Stimulated activated CD8-positive, alpha-beta memory T cell treated with anti-CD3 and anti-CD28 coated beads, Interleukin-7, amount 100 ng/mL, for 48 hours (primary cell): ENCODE results near the gene LRP1B.

Experiments
- DNase-seq, 2 donors: peaks; one replicate each; pipeline ENCODE4 v3.0.0-alpha.2; 2020; ENCODE audit warnings: low read depth in 1 of 2; ENCODE audit errors: extremely low read depth in 1 of 2

The LRP1B gene

DNA sequence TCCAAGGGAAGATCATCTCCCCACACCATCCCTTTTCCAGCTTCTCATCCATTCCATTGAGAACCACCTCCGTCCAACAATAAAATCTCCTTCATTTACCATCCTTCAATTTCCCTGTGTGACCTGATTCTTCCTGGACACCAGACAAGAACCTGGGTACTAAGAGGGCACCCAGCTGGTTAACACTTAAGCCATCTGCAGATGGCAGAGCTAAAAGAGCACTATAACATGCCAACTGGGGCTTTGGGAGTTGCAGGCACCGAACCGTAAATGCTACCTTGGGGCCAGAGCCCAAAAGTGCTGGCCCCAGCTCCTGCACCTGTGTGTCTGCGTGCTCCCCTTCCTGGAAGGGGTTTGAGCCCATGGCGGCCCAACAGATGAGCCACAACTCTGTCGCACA lies 655.0 kb downstream of the LRP1B start:
- no peak for DNase-seq

DNA sequence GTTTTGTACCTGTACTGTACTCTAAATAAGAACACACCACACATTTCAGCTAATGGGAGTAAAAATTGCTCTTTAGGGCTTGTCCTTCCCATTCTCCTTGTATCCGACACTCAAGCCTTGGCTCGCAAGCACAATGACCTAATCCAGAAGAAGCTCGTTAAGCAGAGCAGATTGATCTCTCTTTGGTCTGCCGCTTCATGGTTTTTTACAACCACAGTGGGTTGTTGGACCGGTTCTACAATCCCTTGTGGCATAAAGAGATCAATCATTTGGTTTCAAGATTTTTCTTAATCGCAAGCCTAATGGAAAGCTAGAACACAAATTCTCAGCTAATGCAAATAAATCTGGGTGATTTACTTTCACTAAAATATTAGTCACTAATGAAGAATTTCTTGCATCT lies 662.1 kb downstream of the LRP1B start:
- DNase-seq, result no peak

DNA sequence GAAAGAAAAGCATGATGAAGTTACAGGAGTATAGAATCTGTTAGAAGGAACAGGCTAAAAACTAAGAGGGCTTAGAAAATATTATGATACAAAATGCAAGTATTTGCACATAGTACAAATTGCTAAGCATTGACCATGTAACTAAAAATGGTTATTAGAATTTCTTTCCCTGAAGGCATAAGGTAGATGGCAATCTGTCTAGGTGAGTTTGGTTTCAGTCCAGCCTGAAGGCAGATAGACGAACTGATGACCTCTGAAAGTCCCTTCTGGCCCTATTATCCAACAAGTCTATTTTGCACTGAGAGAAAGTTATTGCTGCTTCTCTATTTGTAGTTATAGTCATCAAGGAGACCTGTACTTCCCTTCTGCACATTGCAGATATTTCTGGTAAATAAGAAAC lies 663.5 kb downstream of the LRP1B start:
- DNase-seq, result no peak

DNA sequence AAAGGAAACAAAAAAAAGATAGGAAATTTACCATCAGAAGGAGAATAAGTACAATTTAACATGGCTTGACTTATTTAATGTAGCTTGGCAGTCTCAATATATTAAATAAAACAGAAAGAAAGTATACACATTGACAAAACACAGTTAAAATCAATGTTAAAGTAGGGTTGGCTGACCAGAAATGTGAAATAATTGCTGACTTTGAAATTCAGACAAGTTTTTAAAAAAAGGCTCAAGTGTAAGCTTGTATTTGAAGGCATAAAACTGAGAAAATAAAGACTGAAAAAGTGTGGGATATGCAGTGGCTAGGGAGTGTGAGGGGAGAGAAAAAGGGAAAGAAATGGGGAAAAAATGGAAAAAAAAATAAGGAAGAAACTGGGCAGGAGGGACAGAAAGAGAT lies 665.8 kb downstream of the LRP1B start:
- DNase-seq, result no peak

DNA sequence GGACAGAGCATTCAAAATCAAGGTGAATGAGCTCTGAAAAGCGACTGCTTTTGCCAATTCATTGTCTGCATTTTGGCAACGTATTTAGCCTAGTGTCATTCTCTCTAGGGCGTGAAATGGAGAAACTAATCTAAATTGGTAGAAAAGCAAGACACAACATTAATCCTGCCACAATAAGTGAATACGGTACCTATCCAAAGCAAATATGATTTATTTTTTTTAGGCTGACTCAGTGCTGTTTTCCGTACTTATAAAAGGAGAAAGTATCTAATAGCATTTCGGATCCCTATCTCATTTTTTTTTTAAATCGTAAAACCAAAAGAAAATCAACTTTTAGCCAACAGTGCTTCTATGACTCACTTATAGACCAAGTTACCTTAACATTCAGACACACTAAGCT lies 672.5 kb downstream of the LRP1B start:
- DNase-seq, result no peak

DNA sequence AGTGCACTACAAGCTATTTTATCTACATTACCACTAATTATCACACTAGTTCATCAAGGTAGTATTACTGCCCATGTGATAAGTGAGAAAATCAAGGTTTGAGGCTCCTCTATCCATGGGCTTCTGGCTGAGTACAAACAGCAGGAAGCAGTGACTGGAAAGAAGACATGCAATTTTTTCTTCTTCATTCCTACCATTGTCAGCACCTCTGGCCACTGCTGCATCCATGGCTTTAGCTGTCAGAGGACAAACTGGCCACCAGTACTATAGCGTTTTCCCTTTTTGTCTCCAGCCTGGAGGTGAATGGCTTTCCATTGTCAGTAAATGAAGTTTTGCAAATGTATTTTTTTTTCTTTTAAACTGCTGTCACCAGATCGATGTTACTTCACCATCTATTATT lies 674.9 kb downstream of the LRP1B start:
- no peak for DNase-seq

DNA sequence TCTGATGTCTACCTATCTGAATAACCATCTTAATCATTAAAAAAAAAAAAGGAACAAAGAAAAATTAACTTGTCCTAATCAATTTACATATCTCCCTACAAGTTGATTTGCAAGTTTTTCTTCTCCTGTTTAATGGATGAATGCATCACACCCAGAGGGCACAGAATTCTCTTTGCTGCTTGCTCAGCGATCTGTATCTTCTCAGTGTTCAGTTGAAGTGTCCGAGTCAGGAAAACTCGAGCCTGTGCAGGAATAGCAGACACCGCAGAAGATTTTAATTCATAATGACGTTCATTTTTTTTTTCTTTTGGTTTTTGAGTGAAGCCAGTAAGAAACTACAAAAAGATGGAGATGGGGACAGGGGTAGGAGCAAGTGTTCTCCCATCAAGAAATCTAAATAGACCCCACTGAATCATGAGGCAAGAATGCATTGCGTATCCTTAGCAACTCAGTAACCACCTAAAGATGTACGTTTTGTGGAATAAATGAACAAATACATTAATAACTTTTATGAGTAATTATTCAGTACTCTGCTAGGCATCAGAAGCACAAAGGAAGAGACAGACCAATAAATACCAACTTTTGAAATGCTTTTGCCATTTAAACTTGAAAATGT lies 675.5 kb downstream of the LRP1B start:
- DNase-seq, result no peak

DNA sequence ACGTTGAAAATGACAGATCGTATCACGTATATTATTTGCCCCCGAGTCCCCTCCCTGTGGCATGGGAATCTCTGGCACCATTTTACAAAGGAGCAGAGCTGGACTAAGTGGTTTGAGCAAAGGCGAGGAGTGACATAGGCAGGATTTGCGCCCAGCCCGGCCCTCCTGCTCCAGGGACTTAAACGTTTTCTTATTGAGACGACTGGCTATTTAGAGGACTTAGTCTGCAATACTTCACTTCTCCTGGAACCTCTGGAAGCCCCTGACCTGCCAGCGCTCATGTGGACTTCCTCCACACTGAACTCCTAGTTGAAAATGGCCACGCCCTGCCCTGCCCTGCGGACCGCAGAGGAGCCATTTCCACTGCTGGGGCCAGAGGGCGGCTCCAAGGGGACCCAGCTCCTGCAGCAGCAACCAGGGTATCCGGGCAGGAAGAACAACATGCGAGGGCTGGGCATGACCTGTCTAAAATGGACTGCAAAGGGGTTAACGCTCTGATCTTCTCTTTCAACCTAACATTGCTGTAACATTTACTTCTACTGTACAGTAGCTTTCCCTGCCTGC lies 690.7 kb downstream of the LRP1B start:
- DNase-seq, result no peak

DNA sequence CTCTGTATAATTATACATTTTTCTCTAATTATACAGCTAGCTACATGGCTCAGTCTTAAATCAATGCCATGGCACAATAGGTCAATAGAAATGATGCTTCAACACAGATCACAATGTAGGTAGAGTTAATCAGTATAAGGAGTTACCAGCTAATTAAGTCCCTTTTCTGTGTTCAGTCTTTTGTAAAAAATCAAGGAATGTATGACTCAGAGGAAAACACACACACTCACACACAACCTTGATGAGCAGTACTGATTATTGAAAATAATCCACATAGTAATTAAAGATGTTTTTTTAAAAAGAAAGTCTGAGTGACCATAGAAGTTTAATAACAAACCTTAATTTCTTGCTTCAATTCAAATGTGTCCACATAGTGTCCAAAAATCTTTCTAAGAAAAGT lies 691.3 kb downstream of the LRP1B start:
- no peak for DNase-seq

DNA sequence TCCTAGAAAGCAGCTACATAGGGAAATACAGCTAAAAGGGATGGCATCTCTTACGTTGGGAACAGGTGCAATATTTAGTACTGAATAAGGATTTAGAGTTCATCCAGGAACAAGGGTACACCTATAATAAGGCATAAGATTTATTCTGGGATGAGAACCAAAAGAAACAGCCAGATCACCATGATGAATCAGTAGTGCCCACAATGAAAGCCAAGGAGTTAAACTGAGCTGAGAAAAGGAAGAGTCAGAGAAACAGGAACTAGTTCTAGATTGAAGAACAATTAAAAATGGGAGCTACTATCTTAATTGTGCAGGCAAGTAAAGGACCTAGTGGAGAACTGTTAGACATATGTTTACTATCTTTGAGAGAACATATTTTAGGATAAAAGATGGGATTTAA lies 692.3 kb downstream of the LRP1B start:
- no peak for DNase-seq

DNA sequence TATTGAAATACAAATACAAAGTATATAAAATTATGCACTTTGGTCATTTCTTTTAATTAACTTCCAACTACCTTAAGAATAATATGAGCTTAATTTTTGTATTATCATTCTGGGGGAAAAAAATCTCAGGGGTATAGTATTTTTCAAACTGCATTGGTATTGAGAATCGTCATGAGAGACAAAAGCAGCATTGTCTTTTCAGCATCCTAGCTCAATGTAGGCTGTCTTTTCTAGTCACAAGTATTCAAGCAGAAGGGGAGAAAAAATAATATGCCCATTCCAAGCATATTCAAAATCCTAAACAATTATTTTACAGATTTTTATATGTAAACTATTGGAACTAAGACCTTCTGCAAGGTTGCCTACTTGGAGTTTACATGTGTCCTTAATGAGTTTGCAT lies 693.3 kb downstream of the LRP1B start:
- DNase-seq, result no peak

DNA sequence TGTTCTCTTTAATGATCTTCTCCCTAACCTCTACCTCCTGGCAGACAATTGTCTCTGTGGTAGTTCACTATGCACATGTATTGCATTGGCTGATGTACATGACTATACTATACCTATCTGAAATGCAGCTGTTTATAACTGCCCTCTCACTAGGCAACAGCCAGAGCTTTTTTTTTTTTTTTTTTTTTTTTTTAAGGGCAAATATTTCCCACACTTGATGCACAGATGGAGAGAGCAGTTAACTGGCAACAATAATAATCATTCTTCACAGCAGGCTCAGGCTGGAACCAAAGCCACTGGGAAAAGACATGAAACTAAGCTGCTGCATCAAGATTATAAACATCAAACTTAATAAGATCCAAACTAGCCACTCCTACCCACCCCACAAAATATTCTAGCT lies 707.7 kb downstream of the LRP1B start:
- no peak for DNase-seq

DNA sequence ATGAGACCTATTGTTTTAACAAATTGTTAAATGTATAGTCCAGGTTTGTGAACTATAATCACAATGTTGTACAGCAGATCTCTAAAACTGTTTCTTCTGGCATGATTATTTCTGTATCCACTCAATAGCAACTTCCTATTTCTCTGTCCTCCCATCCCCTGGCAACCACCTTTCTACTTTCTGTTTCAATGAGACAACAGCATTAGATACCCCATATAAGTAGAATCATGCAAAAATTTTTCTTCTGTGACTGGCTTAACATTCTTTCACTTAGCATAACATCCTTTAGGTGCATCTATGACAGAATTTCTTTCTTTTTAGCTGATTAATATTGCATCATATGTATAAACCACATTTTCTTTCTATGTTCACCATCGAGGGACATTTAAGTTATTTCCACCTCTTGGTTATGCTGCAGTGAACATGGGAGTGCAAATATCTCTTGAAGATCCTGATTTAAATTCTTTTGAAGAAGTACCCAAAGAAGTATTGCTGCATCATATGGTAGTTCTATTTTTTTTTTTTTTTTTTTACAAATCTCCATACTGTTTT lies 713.5 kb downstream of the LRP1B start:
- no peak for DNase-seq

DNA sequence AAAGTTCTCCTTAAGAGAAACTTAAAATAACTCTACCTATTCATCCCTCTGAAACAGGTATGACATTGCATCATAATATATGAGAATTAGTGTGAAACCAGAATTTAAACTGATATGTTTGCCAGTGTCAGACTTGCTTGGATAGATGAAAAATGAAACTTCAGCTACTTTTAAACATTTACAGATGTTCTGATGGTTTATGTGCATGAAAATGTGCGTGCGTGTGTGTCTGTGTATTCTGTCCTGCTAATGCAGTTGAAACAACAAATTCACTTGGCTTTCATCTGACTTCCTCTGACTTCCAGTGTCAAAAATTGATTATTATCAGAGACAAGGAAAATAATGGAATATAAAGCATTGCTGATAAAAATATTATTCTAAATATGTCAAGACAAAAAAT lies 719.4 kb downstream of the LRP1B start:
- DNase-seq, result no peak

DNA sequence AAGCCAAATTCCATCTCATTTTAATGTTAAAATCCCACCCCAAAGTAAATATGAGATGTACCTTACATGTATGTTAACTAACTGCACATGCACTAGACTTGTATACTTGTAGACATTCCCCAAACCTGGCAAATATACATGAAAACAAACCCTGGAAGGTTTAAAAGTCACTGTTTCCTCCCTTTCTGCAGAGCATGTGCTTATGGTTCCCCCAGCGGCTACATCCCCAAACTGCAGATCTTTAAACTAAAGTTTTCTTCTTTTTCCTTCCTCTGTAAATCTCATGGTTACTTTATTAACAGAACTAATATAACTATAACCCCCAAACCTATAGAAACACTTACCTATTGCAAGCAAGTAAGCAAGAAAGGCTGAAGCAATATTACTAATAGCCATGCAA lies 731.5 kb downstream of the LRP1B start:
- DNase-seq, result no peak

DNA sequence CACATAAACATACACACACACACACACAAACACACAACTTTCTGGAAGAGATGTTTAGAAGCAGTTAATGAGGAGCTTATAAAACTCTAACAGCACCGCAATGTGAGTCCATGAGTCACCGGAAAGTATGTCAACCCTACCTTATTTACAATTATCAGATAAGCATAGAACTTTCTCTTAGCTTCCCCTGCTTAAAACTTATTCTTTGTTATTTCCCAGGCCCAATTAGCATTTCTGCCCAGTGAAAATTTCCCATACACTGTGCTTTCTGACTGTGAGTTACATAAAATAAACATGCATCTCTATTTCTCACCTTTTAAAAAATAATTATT lies 737.6 kb downstream of the LRP1B start:
- DNase-seq, result no peak

DNA sequence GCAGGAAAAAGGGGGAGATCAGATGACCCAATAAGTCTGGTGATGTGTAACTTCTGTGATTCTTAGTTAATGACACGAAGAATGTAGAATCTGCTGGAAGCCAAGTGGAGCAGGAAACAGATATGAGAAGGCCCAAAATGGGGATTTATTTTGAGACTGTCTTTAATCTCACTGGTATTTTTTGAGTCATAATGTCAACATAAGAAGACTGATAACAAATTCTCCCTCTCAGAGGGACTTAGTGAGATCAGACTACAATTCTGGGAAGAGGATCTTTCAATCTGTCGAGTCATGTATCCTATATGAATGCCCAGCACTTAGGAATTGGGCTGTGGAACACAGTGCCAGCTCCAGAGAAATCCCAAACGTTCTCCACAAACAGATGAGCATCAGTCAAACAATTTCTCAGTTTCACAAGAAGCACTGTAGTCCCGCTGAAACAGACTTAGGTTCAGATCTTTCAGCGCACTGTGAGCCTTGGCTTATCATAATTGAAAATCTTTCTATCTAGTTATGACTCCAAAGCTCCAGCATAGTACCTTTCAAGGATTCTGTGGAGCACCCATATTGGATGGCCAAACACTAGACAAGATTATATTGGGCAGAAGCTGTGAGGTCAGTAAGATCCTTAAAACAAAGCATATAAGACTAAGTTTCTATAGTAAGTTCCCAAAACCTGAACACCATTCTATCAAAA lies 738.2 kb downstream of the LRP1B start:
- no peak for DNase-seq

DNA sequence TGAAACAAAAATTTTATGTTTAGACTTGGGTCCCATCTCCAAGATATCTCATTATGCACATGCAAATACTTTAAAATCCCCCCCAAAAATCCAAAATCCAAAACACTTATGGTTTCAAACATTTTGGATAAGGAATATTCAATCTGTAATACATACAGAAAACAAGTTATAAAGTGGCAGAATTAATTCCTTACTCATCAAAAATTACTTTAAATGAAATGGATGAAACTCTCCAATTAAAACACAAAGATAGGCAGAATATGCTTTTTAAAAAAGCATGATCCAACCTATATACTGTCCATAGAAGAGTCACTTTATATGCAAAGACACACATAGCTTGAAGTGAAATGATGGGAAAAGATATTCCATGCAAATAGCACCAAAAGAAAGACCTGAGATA lies 744.6 kb downstream of the LRP1B start:
- DNase-seq, result no peak

DNA sequence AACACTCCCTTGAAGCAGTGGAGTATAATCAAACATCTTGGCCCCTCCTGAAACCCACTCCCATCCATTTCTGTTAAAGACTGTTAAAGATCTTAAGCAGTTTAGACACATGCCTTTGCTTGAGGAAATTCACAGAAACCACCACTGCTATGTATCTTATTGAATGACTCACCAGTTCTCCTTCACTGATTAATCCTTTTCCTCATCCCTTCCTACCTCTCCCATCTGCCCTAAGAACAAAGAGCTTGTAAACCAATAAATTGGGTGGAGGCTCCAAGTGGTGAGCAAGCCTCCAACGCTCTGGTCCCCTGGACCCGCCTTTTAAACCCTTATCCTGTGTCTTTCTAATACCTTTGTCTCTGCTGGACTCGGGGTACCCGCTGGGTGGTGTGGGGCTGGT lies 746.1 kb downstream of the LRP1B start:
- DNase-seq, result no peak

DNA sequence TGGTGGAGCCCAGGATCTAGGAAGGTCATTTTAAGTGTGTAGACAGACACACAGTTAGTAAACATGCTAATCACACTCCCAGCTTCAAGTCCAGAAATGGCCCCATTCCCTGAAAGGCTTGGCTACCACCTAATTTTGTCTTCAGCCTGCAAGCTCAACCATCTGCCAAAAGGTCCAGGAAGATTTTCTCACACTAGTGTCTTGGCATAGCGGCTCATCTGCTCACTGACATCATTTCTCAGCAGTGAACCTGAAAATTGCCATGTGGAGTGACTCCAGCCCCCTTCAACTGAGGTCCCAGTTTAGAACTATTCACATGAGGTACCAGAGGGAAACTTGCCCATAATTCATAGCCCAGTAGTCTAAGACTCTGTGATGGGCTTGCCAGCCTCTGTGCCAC lies 748.9 kb downstream of the LRP1B start:
- DNase-seq, result no peak

DNA sequence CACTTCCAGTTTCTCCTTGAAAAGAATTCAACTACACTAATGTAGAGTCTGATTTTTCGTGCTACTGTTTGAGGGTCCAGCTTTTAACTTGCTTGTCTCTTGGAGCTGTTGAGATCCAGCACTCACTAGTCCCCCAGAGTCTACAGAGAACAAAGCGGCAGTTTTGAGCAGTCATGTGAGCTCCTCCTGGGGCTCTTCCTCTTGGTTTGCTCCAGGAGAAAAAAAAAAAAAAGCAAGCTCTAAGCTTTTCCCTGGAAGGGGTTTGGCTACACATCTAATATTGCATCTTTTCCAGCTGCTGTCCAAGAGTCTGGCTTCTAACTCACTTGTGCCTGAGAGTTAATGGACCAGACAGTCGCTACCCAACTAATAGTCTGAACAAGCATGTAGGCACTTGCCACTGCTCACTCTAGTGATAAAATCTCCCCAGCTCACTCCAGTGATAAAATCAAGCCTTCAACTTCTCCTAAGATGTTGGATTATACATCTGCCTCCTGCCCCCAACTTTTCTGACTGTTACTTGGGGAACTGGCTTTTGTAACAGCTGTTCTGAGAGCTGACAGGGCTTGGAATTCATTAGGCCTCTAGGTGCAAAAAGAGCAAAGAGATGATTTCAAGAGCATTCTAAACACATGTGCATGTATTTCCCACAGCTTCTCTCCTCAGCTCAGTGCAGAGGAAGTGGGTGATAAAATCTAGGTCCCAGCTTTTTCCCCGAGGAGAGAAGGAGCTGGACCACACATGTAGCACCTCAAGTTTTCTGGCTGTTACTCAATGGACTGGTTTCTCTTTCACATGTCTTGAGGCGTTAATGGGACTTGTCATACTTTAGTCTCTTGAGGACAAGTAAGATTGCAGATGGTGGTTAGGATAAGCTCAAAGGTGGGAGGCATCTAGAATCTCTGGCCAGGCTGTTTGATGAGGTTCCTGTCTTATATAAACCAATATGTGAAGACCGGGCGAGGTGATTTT lies 750.5 kb downstream of the LRP1B start:
- DNase-seq, result no peak
